HG03135 (cell line): Measurements from ENCODE around the gene ST14.
"Not testable (repeated sequence)": the region's sequence is repeated elsewhere in the genome, so short reads cannot be mapped to it uniquely, and the experiment has no call there.

Source experiments
- ATAC-seq: cut with Tn5 transposase; IDR thresholded peaks from one replicate; pipeline ENCODE4 v1.9.1; 2021; ENCODE audit warnings: mild to moderate bottlenecking, moderate library complexity; ENCODE audit not compliant: unreplicated experiment

Gene ST14

GRCh38 chr11:130187096-130187495 lies 27.5 kb downstream of the ST14 start:
- no peak for ATAC-seq

DNA sequence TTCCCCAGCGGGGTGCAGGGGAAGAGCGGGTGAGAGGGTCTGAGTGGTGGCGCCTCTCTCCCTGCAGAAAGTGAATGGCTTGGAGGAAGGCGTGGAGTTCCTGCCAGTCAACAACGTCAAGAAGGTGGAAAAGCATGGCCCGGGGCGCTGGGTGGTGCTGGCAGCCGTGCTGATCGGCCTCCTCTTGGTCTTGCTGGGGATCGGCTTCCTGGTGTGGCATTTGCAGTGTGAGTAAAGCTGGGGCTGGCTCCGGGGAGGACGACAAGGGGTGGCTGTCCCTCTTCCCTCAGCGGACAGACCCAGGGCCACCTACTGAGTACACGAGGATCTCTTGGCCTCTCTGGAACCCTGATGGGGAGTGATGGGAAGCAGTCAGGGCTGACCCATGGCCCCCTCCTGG lies 28.5 kb downstream of the ST14 start:
- ATAC-seq, result no peak

DNA sequence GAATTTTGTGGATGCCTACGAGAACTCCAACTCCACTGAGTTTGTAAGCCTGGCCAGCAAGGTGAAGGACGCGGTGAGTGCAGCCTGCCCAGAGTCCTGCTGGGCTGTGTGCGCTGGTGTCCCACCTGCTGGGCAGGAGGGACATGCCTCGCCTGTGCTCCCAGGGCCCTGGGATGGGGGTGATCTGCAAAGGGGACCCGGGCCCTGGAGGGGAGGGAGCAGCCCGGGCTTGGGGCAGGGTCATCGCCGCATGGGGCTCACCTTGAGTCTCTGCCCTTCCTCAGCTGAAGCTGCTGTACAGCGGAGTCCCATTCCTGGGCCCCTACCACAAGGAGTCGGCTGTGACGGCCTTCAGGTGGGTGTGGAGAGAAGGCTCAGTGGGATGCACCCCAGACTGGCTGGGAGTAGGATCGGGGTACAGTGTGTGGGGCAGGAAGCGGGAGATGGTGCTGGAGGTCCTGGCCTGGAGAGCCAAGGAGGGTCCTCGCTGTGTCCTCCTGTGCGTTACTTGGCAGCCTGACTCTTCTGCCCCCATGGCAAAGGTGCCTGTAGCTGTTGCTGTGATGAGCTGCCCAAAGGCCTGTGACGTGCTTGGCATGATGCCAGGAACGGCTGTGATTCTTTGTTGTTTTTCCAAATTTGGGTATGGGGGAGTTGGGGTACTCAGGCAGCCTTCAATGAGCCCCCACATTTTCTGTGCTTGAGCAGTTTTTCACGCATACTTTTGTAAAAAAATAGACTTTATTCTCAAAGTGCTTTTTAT lies 29.2 kb downstream of the ST14 start:
- ATAC-seq, result no peak

- ATAC-seq, result no peak
Measured at GRCh38 chr11:130189492-130190210, 30.1 kb downstream of the ST14 start.

DNA sequence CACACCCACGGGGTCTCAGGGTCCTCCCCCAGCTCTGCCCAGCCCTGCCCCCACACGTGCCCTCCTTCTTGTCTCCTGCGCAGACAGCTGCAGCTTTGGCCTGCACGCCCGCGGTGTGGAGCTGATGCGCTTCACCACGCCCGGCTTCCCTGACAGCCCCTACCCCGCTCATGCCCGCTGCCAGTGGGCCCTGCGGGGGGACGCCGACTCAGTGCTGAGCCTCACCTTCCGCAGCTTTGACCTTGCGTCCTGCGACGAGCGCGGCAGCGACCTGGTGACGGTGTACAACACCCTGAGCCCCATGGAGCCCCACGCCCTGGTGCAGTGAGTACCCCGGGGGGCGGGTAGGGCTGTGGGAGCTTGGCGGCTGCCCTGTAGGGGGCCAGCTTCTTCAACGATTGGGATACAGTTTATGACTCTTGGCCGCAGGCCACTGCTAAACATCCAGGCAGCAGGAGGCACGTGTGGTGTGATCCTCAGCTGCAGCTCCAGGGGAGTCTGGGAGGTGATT lies 30.8 kb downstream of the ST14 start:
- no peak for ATAC-seq

GRCh38 chr11:130191896-130192295 lies 32.3 kb downstream of the ST14 start:
- no peak for ATAC-seq

GRCh38 chr11:130192845-130193267 lies 33.3 kb downstream of the ST14 start:
- ATAC-seq, result no peak

DNA sequence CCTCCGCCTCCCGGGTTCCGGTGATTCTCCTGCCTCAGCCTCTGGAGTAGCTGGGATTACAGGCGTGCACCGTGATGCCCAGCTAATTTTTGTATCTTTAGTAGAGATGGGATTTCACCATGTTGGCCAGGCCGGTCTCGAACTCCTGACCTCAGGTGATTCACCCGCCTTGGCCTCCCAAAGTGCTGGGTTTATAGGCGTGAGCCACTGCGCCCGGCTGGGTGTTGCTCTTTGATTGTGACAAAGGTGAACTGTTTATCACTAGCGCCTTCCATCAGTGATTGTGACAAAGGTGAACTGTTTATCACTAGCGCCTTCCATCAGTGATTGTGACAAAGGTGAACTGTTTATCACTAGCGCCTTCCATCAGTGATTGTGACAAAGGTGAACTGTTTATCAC lies 34.0 kb downstream of the ST14 start:
- ATAC-seq, result not testable (repeated sequence)

GRCh38 chr11:130194241-130195023 lies 34.9 kb downstream of the ST14 start:
- ATAC-seq, result no peak

GRCh38 chr11:130197386-130198035 lies 37.9 kb downstream of the ST14 start:
- no peak for ATAC-seq

- no peak for ATAC-seq
Measured at GRCh38 chr11:130198292-130198691, 38.7 kb downstream of the ST14 start.

DNA sequence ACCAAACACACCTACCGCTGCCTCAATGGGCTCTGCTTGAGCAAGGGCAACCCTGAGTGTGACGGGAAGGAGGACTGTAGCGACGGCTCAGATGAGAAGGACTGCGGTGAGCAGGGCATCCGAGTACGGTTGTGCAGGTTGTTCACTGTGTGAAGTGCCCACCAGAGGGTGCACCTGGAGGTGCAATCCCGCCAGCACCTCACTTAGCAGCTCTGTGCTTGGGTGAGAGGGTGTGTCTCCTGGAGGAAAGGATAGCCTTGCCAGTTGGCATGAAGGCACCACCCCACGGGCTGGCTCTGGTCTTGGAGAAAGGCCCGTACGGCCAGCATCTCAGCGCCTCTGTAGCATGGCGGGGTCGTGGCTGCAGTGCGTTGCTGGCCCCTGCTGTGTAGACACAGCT lies 39.4 kb downstream of the ST14 start:
- no peak for ATAC-seq

GRCh38 chr11:130199792-130200191 lies 40.2 kb downstream of the ST14 start:
- no peak for ATAC-seq

DNA sequence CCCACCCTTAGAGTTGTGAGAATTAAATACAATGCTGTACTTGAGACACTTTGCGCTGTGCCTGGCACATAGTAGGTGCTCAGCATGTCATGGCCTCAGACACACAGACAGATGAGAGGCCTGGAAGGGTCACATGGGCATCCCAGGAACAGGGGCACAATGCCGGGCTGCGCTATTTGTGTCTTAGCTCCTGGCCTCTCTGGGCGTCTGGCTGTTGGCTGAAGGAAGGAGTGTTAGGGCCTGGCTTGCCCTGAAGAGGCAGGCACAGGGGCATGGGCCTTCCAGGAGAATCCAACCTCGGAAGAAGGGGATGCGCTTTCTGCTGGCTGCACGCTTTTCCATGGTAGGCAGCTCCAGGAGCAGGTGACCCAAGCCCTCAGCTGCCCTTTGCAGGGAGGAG lies 41.4 kb downstream of the ST14 start:
- ATAC-seq, result no peak

DNA sequence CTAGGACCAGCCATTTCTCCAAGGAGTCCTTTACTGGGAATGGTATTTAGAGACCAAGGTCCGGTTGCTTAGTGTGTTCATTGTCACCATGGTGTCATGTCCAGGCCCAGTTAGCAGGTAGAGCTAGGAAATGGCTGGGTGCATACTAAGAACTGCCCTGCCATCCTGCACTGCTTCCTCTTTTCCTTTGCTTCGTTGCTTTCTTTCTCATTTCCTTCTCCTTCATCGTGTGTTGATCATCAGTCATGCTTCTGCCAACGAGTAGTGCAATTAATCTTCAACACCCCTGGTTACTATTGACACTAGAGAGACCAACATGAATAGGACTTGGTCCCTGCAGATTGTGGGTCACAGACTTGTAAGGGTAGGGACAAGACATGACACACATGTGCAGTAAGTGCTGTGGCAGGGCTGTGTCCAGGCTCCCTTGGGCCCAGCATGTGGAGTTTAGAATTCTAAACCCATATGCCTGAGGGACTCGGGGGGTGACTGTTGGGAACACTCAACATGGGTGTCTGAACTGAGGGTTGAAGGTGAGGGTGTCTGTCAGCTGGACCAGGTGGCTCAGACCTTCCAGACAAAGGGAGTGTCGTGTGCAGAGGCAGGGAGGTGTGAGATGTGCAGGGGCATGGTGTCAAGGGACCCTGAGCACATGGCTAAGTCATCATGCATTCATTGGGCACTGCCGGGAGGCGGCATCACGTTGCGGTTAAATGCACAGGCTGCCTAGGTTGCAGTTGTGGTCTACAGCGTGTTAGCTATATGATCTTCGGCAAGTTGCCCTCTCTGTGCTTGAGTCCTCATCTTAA lies 42.6 kb downstream of the ST14 start:
- ATAC-seq, result no peak

- ATAC-seq, result no peak
Measured at GRCh38 chr11:130202818-130203689, 43.5 kb downstream of the ST14 start.

DNA sequence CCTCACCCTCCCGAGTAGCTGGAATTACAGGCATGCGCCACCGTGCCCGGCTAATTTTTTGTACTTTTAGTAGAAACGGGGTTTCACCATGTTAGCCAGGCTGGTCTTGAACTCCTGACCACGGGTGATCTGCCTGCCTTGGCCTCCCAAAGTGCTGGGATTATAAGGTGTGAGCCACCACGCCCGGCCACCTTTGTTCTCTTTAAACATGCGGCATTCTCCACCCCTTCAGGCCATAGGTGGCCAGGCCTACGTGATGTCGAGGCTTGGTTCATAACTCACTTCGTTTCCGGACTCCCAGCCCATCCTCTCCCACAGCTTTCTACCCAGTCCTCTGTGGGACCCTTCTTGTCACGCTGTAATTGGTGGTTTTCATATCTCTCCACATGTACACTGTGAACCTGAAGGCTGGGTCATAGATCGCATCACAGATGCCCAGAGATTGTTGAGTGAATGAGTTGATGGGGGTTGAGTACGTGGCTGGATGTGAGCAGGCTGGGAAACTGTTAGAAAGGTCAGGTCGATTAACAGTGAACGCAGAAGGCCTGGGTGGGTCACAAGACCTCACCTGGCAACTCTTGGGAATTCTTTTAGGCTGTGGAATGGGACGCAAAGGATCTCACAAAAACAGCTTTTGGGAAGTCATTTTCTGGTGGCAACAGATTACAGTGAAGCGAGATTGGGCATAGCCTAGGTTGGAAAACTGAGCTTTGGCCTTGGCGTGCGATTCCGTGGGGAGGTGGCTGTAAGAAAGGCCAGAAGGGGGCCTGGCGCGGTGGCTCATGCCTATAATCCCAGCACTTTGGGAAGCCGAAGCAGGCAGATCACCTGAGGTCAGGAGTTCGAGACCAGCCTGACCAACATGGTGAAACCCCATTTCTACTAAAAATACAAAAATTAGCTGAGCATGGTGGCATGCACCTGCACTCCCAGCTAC lies 44.5 kb downstream of the ST14 start:
- ATAC-seq, result no peak

GRCh38 chr11:130204703-130205095 lies 45.1 kb downstream of the ST14 start:
- no peak for ATAC-seq
